Measurements from ENCODE around the gene CEP164. TPM values are rescaled to one million over a fixed set of nuclear protein-coding genes. Genes with fewer than 3 reads are reported as not detected.

The CEP164 gene
- total and polyA plus RNA-seq, 2 of the 8 experiments (the other 6 are each of a cell fraction or from before 2014, with no cell fraction given), result 8.4 to 20.8 TPM

DNA sequence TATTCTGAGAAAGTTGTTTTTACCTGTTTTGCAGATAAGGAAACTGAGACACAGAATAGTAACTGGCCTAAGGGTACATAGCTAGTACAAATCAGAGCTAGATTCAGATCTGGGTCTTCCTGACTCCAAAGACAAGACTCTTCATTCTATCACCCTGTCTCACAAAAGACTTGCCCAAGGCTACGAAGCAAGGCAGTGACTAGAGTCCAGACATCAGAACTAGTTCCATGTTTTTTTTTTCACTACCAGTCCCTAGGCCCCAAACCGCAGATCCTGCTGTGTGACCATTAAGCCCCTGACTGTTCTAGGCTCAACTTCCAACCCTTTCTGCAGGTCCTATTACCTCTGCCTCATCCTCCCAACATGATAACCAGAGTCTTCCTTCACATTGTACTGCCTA lies 35.0 kb upstream of the CEP164 start (continued):
- TF ChIP-seq, protein P1, sequence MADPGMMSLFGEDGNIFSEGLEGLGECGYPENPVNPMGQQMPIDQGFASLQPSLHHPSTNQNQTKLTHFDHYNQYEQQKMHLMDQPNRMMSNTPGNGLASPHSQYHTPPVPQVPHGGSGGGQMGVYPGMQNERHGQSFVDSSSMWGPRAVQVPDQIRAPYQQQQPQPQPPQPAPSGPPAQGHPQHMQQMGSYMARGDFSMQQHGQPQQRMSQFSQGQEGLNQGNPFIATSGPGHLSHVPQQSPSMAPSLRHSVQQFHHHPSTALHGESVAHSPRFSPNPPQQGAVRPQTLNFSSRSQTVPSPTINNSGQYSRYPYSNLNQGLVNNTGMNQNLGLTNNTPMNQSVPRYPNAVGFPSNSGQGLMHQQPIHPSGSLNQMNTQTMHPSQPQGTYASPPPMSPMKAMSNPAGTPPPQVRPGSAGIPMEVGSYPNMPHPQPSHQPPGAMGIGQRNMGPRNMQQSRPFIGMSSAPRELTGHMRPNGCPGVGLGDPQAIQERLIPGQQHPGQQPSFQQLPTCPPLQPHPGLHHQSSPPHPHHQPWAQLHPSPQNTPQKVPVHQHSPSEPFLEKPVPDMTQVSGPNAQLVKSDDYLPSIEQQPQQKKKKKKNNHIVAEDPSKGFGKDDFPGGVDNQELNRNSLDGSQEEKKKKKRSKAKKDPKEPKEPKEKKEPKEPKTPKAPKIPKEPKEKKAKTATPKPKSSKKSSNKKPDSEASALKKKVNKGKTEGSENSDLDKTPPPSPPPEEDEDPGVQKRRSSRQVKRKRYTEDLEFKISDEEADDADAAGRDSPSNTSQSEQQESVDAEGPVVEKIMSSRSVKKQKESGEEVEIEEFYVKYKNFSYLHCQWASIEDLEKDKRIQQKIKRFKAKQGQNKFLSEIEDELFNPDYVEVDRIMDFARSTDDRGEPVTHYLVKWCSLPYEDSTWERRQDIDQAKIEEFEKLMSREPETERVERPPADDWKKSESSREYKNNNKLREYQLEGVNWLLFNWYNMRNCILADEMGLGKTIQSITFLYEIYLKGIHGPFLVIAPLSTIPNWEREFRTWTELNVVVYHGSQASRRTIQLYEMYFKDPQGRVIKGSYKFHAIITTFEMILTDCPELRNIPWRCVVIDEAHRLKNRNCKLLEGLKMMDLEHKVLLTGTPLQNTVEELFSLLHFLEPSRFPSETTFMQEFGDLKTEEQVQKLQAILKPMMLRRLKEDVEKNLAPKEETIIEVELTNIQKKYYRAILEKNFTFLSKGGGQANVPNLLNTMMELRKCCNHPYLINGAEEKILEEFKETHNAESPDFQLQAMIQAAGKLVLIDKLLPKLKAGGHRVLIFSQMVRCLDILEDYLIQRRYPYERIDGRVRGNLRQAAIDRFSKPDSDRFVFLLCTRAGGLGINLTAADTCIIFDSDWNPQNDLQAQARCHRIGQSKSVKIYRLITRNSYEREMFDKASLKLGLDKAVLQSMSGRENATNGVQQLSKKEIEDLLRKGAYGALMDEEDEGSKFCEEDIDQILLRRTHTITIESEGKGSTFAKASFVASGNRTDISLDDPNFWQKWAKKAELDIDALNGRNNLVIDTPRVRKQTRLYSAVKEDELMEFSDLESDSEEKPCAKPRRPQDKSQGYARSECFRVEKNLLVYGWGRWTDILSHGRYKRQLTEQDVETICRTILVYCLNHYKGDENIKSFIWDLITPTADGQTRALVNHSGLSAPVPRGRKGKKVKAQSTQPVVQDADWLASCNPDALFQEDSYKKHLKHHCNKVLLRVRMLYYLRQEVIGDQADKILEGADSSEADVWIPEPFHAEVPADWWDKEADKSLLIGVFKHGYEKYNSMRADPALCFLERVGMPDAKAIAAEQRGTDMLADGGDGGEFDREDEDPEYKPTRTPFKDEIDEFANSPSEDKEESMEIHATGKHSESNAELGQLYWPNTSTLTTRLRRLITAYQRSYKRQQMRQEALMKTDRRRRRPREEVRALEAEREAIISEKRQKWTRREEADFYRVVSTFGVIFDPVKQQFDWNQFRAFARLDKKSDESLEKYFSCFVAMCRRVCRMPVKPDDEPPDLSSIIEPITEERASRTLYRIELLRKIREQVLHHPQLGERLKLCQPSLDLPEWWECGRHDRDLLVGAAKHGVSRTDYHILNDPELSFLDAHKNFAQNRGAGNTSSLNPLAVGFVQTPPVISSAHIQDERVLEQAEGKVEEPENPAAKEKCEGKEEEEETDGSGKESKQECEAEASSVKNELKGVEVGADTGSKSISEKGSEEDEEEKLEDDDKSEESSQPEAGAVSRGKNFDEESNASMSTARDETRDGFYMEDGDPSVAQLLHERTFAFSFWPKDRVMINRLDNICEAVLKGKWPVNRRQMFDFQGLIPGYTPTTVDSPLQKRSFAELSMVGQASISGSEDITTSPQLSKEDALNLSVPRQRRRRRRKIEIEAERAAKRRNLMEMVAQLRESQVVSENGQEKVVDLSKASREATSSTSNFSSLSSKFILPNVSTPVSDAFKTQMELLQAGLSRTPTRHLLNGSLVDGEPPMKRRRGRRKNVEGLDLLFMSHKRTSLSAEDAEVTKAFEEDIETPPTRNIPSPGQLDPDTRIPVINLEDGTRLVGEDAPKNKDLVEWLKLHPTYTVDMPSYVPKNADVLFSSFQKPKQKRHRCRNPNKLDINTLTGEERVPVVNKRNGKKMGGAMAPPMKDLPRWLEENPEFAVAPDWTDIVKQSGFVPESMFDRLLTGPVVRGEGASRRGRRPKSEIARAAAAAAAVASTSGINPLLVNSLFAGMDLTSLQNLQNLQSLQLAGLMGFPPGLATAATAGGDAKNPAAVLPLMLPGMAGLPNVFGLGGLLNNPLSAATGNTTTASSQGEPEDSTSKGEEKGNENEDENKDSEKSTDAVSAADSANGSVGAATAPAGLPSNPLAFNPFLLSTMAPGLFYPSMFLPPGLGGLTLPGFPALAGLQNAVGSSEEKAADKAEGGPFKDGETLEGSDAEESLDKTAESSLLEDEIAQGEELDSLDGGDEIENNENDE (IDR thresholded peaks at IDR 0.05; ENCODE audit: insufficient replicate concordance, low read length), result no peak
